SK-N-SH treated with all-trans-retinoic acid at 6 μM for 48 hours (cell line): ENCODE results near the gene RALGPS1.

Experiments used
- PATZ1 ChIP-seq: fragments of 250-450 bp; sonication (Bioruptor Pico); IDR thresholded peaks from 2 replicates; pipeline ENCODE4 v1.8.0; 2020; ENCODE audit warnings: mild to moderate bottlenecking, moderate library complexity, borderline replicate concordance
- ZNF565 ChIP-seq: fragments of 450-650 bp; formaldehyde crosslinking; conservative IDR thresholded peaks from 2 replicates; pipeline ENCODE4 v1.5.0; 2020; ENCODE audit warnings: low read depth, mild to moderate bottlenecking, moderate library complexity

- TF ChIP-seq PATZ1: no peak
- TF ChIP-seq ZNF565 (CRISPR knock-in tag): no peak
Measured at GRCh38 chr9:127049581-127049980, 135.0 kb downstream of the RALGPS1 start.
